ENCODE measurements around the gene UCHL1. TPM values are rescaled to one million over a fixed set of nuclear protein-coding genes. Genes with fewer than 3 reads are reported as not detected.

UCHL1 gene
- total RNA-seq, 1 experiment from 2014 or later = 0.54 TPM

DNA sequence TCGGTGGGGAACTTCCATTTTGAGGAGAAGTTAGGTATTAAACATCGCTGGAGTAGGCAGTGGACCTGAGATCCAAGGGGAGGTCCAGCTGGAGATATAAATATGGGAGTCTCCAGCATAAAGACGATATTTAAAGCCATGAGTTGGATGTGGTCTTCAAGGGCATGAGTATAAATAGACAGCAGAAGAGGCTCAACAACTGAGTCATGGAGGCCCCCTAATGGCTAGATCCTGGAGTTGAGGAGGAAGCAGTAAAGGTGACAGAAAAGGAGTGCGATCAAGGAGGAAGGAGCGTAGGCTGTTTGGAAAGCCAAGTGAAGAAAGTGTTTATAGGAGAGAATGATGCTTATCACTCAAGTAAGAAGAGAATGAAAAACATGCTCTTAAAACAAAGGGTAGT is 24.3 kb upstream of the UCHL1 start:
- POLR2A ChIA-PET = no interaction called here
- H3K79me2 ChIP-seq (ENCODE audit: insufficient read depth, low read length) = no peaks in the 10 kb centered on the region
- no peak overlapping the region for H3K27ac ChIP-seq (ENCODE audit: low read depth, low read length)
- H3K9ac ChIP-seq (ENCODE audit: low read length) = no peak overlapping the region
- RAD21 ChIA-PET (ENCODE audit: low non-redundant PET in 1 of 2, low total read pairs in 2 of 2, uncharacterized antibody in 2 of 2, unreplicated experiment in 2 of 2) = no interaction called here
- DNase-seq (ENCODE audit: low read depth, low spot score) = no peak
- CTCF ChIA-PET = interaction anchor here (0.9 kb wide), 1 partner anchor 308 kb away, joined by 4 read pairs; no protein-coding TSS in a partner anchor
- no peak overlapping the region for H2AFZ ChIP-seq (ENCODE audit: low read depth, low read length, poor library complexity, severe bottlenecking)
- no peaks in the 10 kb centered on the region for H4K20me1 ChIP-seq (ENCODE audit: insufficient read depth)
- no peak overlapping the region for H3K4me2 ChIP-seq (ENCODE audit: low read length)
- no peaks in the 10 kb centered on the region for H3K4me1 ChIP-seq (ENCODE audit: control insufficient read depth in 1 of 2, insufficient read depth in 2 of 2, low read length in 2 of 2)
- TF ChIP-seq ELF1 (IDR thresholded peaks at IDR 0.05; ENCODE audit: borderline replicate concordance, low read depth) (no peak), CBX3 (IDR thresholded peaks at IDR 0.05; ENCODE audit: low read depth) (no peak), TCF7L2 (IDR thresholded peaks at IDR 0.05; ENCODE audit: borderline replicate concordance, extremely low read depth, insufficient read depth, insufficient read length) (no peak), YY1 (IDR thresholded peaks at IDR 0.05; ENCODE audit: extremely low read depth, insufficient replicate concordance, low read depth, low read length) (no peak), RAD21 (IDR thresholded peaks at IDR 0.05; ENCODE audit: low read depth) (peak; percentile 55), SIN3A (IDR thresholded peaks at IDR 0.05; ENCODE audit: low read depth) (no peak)
- TF ChIP-seq, protein P1, sequence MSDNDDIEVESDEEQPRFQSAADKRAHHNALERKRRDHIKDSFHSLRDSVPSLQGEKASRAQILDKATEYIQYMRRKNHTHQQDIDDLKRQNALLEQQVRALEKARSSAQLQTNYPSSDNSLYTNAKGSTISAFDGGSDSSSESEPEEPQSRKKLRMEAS (IDR thresholded peaks at IDR 0.05) = no peak
- TF ChIP-seq, protein P2, sequence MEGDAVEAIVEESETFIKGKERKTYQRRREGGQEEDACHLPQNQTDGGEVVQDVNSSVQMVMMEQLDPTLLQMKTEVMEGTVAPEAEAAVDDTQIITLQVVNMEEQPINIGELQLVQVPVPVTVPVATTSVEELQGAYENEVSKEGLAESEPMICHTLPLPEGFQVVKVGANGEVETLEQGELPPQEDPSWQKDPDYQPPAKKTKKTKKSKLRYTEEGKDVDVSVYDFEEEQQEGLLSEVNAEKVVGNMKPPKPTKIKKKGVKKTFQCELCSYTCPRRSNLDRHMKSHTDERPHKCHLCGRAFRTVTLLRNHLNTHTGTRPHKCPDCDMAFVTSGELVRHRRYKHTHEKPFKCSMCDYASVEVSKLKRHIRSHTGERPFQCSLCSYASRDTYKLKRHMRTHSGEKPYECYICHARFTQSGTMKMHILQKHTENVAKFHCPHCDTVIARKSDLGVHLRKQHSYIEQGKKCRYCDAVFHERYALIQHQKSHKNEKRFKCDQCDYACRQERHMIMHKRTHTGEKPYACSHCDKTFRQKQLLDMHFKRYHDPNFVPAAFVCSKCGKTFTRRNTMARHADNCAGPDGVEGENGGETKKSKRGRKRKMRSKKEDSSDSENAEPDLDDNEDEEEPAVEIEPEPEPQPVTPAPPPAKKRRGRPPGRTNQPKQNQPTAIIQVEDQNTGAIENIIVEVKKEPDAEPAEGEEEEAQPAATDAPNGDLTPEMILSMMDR (IDR thresholded peaks at IDR 0.05 in 2 of 3, conservative IDR thresholded peaks at IDR 0.05 in 1 of 3; ENCODE audit: borderline replicate concordance in 1 of 3, insufficient read depth in 1 of 3, low read depth in 2 of 3, low read length in 2 of 3) = peak in 2 of 3 experiments; percentile 17 to 19; a peak in 1 of 6 replicates
- BruUV-seq (replicated peaks) = no TSS peak
- no peaks in the 10 kb centered on the region for H3K36me3 ChIP-seq (ENCODE audit: control insufficient read depth in 1 of 2, insufficient read depth in 2 of 2, low read length in 2 of 2)
- peak; percentile 78 for ATAC-seq
- H3K4me3 ChIP-seq (replicated peaks in 1 of 2; ENCODE audit: low read depth in 1 of 2, low read length in 2 of 2) = no peak overlapping the region
- H3K9me3 ChIP-seq (ENCODE audit: control insufficient read depth in 1 of 2, insufficient read depth in 1 of 2, low read depth in 1 of 2, low read length in 2 of 2) = no peaks in the 10 kb centered on the region
- no peaks in the 10 kb centered on the region for H3K9me2 ChIP-seq (ENCODE audit: insufficient read depth)
- H3K27me3 ChIP-seq (ENCODE audit: insufficient read depth, low read length) = no peaks in the 10 kb centered on the region
- intact Hi-C loops (cut with micrococcal nuclease) = no loop called here
